ENCODE data around the gene LGALS16.

- no peak for TF ChIP-seq CTCF (IDR thresholded peaks at IDR 0.05)
- TF ChIP-seq POLR2A (IDR thresholded peaks at IDR 0.05) = no peak
Observed at GRCh38 chr19:39708594-39708993, 52.9 kb downstream of the LGALS16 start.
